ENCODE measurements around the gene NTNG1.
"Not testable (repeated sequence)": the region's sequence is repeated elsewhere in the genome, so short reads cannot be mapped to it uniquely, and the experiment has no call there.

NTNG1 gene

GRCh38 chr1:107153014-107153413, 12.2 kb downstream of the NTNG1 start:
- no peak for TF ChIP-seq CTCF (conservative IDR thresholded peaks at IDR 0.05; ENCODE audit: low read depth, low read length)
- no peak overlapping the region for H3K4me3 ChIP-seq (ENCODE audit: low read length)
- DNase-seq (ENCODE audit: low read depth), result no peak

- no peak for TF ChIP-seq CTCF (conservative IDR thresholded peaks at IDR 0.05; ENCODE audit: low read depth, low read length)
- no peak for DNase-seq (ENCODE audit: low read depth)
- H3K4me3 ChIP-seq (ENCODE audit: low read length), result no peak overlapping the region
Observed at GRCh38 chr1:107158496-107158895, 17.7 kb downstream of the NTNG1 start.

GRCh38 chr1:107158991-107159390, 18.2 kb downstream of the NTNG1 start:
- H3K4me3 ChIP-seq (ENCODE audit: low read length), result no peak overlapping the region
- no peak for DNase-seq (ENCODE audit: low read depth)
- no peak for TF ChIP-seq CTCF (conservative IDR thresholded peaks at IDR 0.05; ENCODE audit: low read depth, low read length)

- no peak overlapping the region for H3K4me3 ChIP-seq (ENCODE audit: low read length)
- DNase-seq (ENCODE audit: low read depth), result no peak
- TF ChIP-seq CTCF (conservative IDR thresholded peaks at IDR 0.05; ENCODE audit: low read depth, low read length), result no peak
Observed at GRCh38 chr1:107162745-107163144, 21.9 kb downstream of the NTNG1 start.

- H3K4me3 ChIP-seq (ENCODE audit: low read length); DNase-seq (ENCODE audit: low read depth): not testable (repeated sequence)
Observed at GRCh38 chr1:107164901-107165300, 24.1 kb downstream of the NTNG1 start.

GRCh38 chr1:107169615-107170014, 28.8 kb downstream of the NTNG1 start:
- H3K4me3 ChIP-seq (ENCODE audit: low read length), result no peak overlapping the region
- no peak for DNase-seq (ENCODE audit: low read depth)
- no peak for TF ChIP-seq CTCF (conservative IDR thresholded peaks at IDR 0.05; ENCODE audit: low read depth, low read length)

GRCh38 chr1:107171333-107171732, 30.5 kb downstream of the NTNG1 start:
- TF ChIP-seq CTCF (conservative IDR thresholded peaks at IDR 0.05; ENCODE audit: low read depth, low read length), result no peak
- no peak overlapping the region for H3K4me3 ChIP-seq (ENCODE audit: low read length)
- no peak for DNase-seq (ENCODE audit: low read depth)

Data from retinal pigment epithelial cell (primary cell).